ENCODE data around the gene BLOC1S4.

Gene BLOC1S4

GRCh38 chr4:6764976-6765620 is 49.1 kb downstream of the BLOC1S4 start:
- no peak for DNase-seq (ENCODE audit: low spot score)

- no peak for DNase-seq (ENCODE audit: low spot score)
Observed at GRCh38 chr4:6765703-6766102, 49.7 kb downstream of the BLOC1S4 start.
